GM19463 (cell line): ENCODE data around the gene ZFPM1.

Experiments used
- ATAC-seq: cut with Tn5 transposase; IDR thresholded peaks from one replicate; pipeline ENCODE4 v1.9.1; 2021; ENCODE audit warnings: mild to moderate bottlenecking, moderate library complexity; ENCODE audit not compliant: unreplicated experiment

The ZFPM1 gene

DNA sequence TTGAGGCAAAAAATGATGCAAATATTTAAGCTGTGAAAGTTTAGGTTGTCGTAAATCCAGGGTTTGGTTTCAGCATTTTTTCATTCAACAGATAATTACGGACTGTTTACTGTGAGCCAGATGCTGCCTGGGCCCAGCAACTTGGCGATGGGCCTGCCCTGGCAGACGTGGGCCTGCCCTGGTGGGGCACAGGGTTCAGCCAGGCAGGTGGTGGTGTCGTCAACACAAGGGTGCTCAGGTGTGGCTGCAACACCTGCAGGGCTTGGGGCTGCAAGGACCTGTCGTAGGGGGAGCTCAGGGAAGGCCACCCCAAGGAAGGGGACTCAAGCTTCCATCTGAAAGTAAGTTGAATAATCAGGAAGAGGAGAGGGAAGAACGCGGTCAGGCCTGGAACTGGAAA is 132.2 kb downstream of the ZFPM1 start:
- ATAC-seq = no peak

GRCh38 chr16:88585927-88586581 is 133.0 kb downstream of the ZFPM1 start:
- no peak for ATAC-seq
